Activated naive CD4-positive, alpha-beta T cell treated with anti-CD3 and anti-CD28 coated beads, Interleukin-2, amount 10 ng/mL, durations not matched to agents 7 days and 5 days (primary cell): ENCODE results near the gene RASD2.

Experiments
- CTCF ChIA-PET: fragments of 350-600 bp; sonication (Branson Sonifier 250); formaldehyde crosslinking; loops from one replicate; lab custom pipeline; 2021; ENCODE audit warnings: antibody characterized with exemption; lab: Charles Lee
- DNase-seq: peaks from one replicate; pipeline ENCODE4 v3.0.0-alpha.2; 2020
- H3K27ac Mint-ChIP-seq: one replicate; pipeline ENCODE4 v1.8.0; 2021; ENCODE audit warnings: mild to moderate bottlenecking, moderate library complexity, mixed read lengths
- H3K27me3 Mint-ChIP-seq: one replicate; pipeline ENCODE4 v1.8.0; 2021; ENCODE audit warnings: mild to moderate bottlenecking, mixed read lengths
- H3K36me3 Mint-ChIP-seq: one replicate; pipeline ENCODE4 v1.8.0; 2021; ENCODE audit warnings: mixed read lengths
- H3K4me1 Mint-ChIP-seq: one replicate; pipeline ENCODE4 v1.8.0; 2021; ENCODE audit warnings: mixed read lengths
- H3K4me3 Mint-ChIP-seq: one replicate; pipeline ENCODE4 v1.8.0; 2021; ENCODE audit warnings: mild to moderate bottlenecking, moderate library complexity, mixed read lengths
- H3K9me3 Mint-ChIP-seq: one replicate; pipeline ENCODE4 v1.8.0; 2021; ENCODE audit warnings: mixed read lengths

The RASD2 gene

GRCh38 chr22:35541254-35541748 lies 670 bp downstream of the RASD2 start:
- no peak for DNase-seq
- CTCF ChIA-PET, result interaction anchor here (0.7 kb wide), 2 partner anchors 41 to 43 kb away, joined by 3 read pairs; no protein-coding TSS in a partner anchor
- H3K9me3 Mint-ChIP-seq, result no peaks in the 10 kb centered on the region
- H3K27ac Mint-ChIP-seq, result no peak overlapping the region
- peaks cover 78% of the 10 kb centered on the region for H3K27me3 Mint-ChIP-seq
- no peak overlapping the region for H3K4me3 Mint-ChIP-seq
- no peaks in the 10 kb centered on the region for H3K36me3 Mint-ChIP-seq
- H3K4me1 Mint-ChIP-seq, result peaks cover 6% of the 10 kb centered on the region

DNA sequence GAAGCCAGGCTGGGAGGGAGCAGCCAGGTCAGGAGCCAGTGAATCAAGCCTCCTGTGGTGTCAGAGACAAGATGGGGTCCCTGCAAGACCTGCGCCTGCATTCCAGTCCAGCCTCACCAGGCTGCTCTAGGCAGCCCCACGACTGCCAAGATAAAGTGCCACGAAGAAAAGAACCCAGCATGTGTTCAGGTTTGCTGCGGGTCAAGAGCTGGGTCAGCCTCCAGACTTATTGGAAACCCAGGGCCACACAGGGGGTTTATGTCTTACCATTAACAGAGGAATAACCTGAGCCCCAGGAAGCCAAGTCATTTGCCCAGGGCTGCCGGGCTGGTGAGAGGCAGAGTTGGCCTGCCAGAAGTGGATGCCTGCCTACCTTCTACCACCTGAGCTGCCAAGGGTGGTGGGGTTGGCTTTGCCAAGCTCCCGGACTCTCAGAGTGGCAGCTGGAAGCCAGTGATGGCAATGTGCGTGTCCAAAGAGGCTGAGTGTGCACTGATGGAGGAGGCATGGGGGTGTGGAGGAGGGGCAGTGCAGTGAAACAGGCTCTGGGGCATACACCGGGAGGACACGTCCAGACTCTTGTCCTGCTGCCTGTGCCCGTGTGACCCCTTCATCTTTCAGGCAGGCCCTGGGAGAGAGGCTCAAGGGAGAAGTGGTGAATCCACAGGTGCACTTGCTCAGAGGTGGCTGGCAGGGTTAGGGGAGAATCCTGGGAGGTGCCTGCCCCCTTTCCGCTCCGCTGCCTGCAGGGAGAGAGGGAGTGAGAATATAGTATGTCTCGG lies 1.7 kb downstream of the RASD2 start:
- H3K27me3 Mint-ChIP-seq, result peaks cover 85% of the 10 kb centered on the region
- no peaks in the 10 kb centered on the region for H3K36me3 Mint-ChIP-seq
- CTCF ChIA-PET, result interaction anchor here (0.7 kb wide), 1 partner anchor 40 kb away, joined by 3 read pairs; no protein-coding TSS in a partner anchor
- no peaks in the 10 kb centered on the region for H3K9me3 Mint-ChIP-seq
- no peak overlapping the region for H3K4me3 Mint-ChIP-seq
- no peak for DNase-seq
- peaks cover 6% of the 10 kb centered on the region for H3K4me1 Mint-ChIP-seq
- no peak overlapping the region for H3K27ac Mint-ChIP-seq

GRCh38 chr22:35542939-35543516 lies 2.4 kb downstream of the RASD2 start:
- Mint-ChIP-seq H3K4me3 (no peak overlapping the region), H3K27me3 (peaks cover 91% of the 10 kb centered on the region), H3K27ac (no peak overlapping the region), H3K4me1 (peaks cover 6% of the 10 kb centered on the region), H3K9me3 (no peaks in the 10 kb centered on the region), H3K36me3 (no peaks in the 10 kb centered on the region)
- CTCF ChIA-PET, result no interaction called here
- no peak for DNase-seq

DNA sequence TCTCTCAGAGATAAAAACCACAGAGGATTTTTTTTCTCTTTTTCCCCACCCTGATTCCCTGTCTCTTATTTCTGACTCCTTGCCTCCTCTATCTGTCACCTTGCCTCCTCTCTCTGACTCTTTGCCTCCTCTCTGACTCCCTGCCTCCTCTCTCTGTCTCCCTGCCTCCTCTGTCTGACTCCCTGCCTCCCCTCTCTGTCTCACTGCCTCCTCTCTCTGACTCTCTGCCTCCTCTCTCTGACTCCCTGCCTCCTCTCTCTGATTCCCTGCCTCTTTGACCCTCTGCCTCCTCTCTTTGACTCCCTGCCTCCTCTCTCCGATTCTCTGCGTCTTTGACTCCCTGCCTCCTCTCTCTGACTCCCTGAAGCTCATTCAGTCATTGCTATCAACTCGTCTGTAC lies 3.1 kb downstream of the RASD2 start:
- Mint-ChIP-seq H3K4me1 (peaks cover 6% of the 10 kb centered on the region), H3K36me3 (no peaks in the 10 kb centered on the region), H3K27ac (no peak overlapping the region), H3K27me3 (peaks cover 91% of the 10 kb centered on the region), H3K9me3 (no peaks in the 10 kb centered on the region), H3K4me3 (no peak overlapping the region)
- no peak for DNase-seq
- CTCF ChIA-PET, result interaction anchor here (0.7 kb wide), 1 partner anchor 9 kb away, joined by 3 read pairs; no protein-coding TSS in a partner anchor

- Mint-ChIP-seq H3K4me3 (no peak overlapping the region), H3K36me3 (no peaks in the 10 kb centered on the region), H3K4me1 (peaks cover 6% of the 10 kb centered on the region), H3K27me3 (peaks cover 91% of the 10 kb centered on the region), H3K9me3 (no peaks in the 10 kb centered on the region), H3K27ac (no peak overlapping the region)
- CTCF ChIA-PET, result interaction anchor here (0.7 kb wide), 1 partner anchor 9 kb away, joined by 3 read pairs; no protein-coding TSS in a partner anchor
- no peak for DNase-seq
Observed at GRCh38 chr22:35544189-35544588, 3.6 kb downstream of the RASD2 start.

DNA sequence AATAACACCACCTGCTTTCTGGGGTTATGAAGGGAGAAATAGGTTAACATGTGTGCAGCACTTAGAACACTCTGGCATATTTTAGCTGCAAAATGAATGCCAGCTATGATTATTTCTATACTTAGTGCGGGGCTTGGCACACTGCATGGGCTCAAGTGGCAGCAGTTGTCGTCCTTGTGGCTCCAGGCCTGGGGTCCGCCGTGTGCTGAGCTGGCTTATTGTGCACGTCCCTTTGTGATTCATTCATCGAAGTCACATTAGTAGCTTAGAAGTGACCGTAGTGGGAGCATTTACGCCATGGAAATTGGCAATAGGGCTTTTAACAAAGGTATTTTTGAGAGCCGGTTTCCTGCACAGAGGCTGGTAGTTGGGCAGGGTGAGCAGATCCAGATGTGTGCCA lies 4.2 kb downstream of the RASD2 start:
- Mint-ChIP-seq H3K9me3 (no peaks in the 10 kb centered on the region), H3K4me1 (peaks cover 3% of the 10 kb centered on the region), H3K27ac (no peak overlapping the region), H3K4me3 (no peak overlapping the region), H3K36me3 (no peaks in the 10 kb centered on the region), H3K27me3 (peaks cover 91% of the 10 kb centered on the region)
- no peak for DNase-seq
- CTCF ChIA-PET, result interaction anchor here (0.6 kb wide), 1 partner anchor 284 kb away, joined by 3 read pairs; no protein-coding TSS in a partner anchor

GRCh38 chr22:35546886-35547285 lies 6.3 kb downstream of the RASD2 start:
- CTCF ChIA-PET, result interaction anchor here (0.6 kb wide), 1 partner anchor 11 kb away, joined by 3 read pairs; no protein-coding TSS in a partner anchor
- peaks cover 91% of the 10 kb centered on the region for H3K27me3 Mint-ChIP-seq
- no peaks in the 10 kb centered on the region for H3K36me3 Mint-ChIP-seq
- H3K4me1 Mint-ChIP-seq, result no peaks in the 10 kb centered on the region
- H3K4me3 Mint-ChIP-seq, result no peak overlapping the region
- no peak for DNase-seq
- no peaks in the 10 kb centered on the region for H3K9me3 Mint-ChIP-seq
- H3K27ac Mint-ChIP-seq, result no peak overlapping the region

GRCh38 chr22:35547987-35548721 lies 7.5 kb downstream of the RASD2 start:
- Mint-ChIP-seq H3K27me3 (peaks cover 88% of the 10 kb centered on the region), H3K4me3 (no peak overlapping the region), H3K27ac (no peak overlapping the region), H3K9me3 (no peaks in the 10 kb centered on the region), H3K4me1 (peaks cover 10% of the 10 kb centered on the region), H3K36me3 (no peaks in the 10 kb centered on the region)
- DNase-seq, result no peak
- CTCF ChIA-PET, result no interaction called here

GRCh38 chr22:35548722-35549112 lies 8.1 kb downstream of the RASD2 start:
- CTCF ChIA-PET, result no interaction called here
- no peaks in the 10 kb centered on the region for H3K36me3 Mint-ChIP-seq

GRCh38 chr22:35549328-35549727 lies 8.7 kb downstream of the RASD2 start:
- Mint-ChIP-seq H3K27me3 (peaks cover 85% of the 10 kb centered on the region), H3K4me3 (no peak overlapping the region), H3K9me3 (no peaks in the 10 kb centered on the region), H3K4me1 (peaks cover 17% of the 10 kb centered on the region), H3K36me3 (no peaks in the 10 kb centered on the region), H3K27ac (no peak overlapping the region)
- no peak for DNase-seq
- CTCF ChIA-PET, result no interaction called here

More at GRCh38 chr22:35548722-35549112, 8.1 kb downstream of the RASD2 start:
- Mint-ChIP-seq H3K27ac (no peak overlapping the region), H3K4me1 (peaks cover 15% of the 10 kb centered on the region), H3K27me3 (peaks cover 85% of the 10 kb centered on the region), H3K4me3 (no peak overlapping the region), H3K9me3 (no peaks in the 10 kb centered on the region)
- DNase-seq, result no peak

DNA sequence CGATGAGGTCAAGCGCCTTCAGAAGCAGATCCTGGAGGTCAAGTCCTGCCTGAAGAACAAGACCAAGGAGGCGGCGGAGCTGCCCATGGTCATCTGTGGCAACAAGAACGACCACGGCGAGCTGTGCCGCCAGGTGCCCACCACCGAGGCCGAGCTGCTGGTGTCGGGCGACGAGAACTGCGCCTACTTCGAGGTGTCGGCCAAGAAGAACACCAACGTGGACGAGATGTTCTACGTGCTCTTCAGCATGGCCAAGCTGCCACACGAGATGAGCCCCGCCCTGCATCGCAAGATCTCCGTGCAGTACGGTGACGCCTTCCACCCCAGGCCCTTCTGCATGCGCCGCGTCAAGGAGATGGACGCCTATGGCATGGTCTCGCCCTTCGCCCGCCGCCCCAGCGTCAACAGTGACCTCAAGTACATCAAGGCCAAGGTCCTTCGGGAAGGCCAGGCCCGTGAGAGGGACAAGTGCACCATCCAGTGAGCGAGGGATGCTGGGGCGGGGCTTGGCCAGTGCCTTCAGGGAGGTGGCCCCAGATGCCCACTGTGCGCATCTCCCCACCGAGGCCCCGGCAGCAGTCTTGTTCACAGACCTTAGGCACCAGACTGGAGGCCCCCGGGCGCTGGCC lies 11.0 kb downstream of the RASD2 start:
- H3K4me3 Mint-ChIP-seq, result no peak overlapping the region
- H3K27me3 Mint-ChIP-seq, result peaks cover 91% of the 10 kb centered on the region
- no peaks in the 10 kb centered on the region for H3K9me3 Mint-ChIP-seq
- H3K36me3 Mint-ChIP-seq, result no peaks in the 10 kb centered on the region
- no peak for DNase-seq
- no peak overlapping the region for H3K27ac Mint-ChIP-seq
- H3K4me1 Mint-ChIP-seq, result peaks cover 17% of the 10 kb centered on the region
- CTCF ChIA-PET, result interaction anchor here (0.9 to 1.5 kb wide), 2 partner anchors 32 to 201 kb away, joined by 3 to 6 read pairs; no protein-coding TSS in a partner anchor

DNA sequence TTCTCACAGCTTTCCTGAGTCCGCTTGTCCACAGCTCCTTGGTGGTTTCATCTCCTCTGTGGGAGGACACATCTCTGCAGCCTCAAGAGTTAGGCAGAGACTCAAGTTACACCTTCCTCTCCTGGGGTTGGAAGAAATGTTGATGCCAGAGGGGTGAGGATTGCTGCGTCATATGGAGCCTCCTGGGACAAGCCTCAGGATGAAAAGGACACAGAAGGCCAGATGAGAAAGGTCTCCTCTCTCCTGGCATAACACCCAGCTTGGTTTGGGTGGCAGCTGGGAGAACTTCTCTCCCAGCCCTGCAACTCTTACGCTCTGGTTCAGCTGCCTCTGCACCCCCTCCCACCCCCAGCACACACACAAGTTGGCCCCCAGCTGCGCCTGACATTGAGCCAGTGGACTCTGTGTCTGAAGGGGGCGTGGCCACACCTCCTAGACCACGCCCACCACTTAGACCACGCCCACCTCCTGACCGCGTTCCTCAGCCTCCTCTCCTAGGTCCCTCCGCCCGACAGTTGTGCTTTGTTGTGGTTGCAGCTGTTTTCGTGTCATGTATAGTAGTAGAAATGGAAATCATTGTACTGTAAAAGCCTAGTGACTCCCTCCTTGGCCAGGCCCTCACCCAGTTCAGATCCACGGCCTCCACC lies 11.7 kb downstream of the RASD2 start:
- Mint-ChIP-seq H3K9me3 (no peaks in the 10 kb centered on the region), H3K4me3 (no peak overlapping the region), H3K27ac (peak overlapping the region; percentile 21), H3K36me3 (no peaks in the 10 kb centered on the region), H3K27me3 (peaks cover 89% of the 10 kb centered on the region), H3K4me1 (peaks cover 17% of the 10 kb centered on the region)
- DNase-seq, result peak; percentile 96
- CTCF ChIA-PET, result interaction anchor here (0.9 to 1.5 kb wide), 4 partner anchors 8 to 201 kb away, joined by 3 to 6 read pairs (median 3); no protein-coding TSS in a partner anchor

- Mint-ChIP-seq H3K27ac (peak overlapping the region; percentile 21), H3K9me3 (no peaks in the 10 kb centered on the region), H3K4me1 (peaks cover 17% of the 10 kb centered on the region), H3K36me3 (no peaks in the 10 kb centered on the region), H3K4me3 (no peak overlapping the region), H3K27me3 (peaks cover 89% of the 10 kb centered on the region)
- CTCF ChIA-PET, result interaction anchor here (0.9 to 1.5 kb wide), 4 partner anchors 9 to 202 kb away, joined by 3 to 6 read pairs (median 3); no protein-coding TSS in a partner anchor
- no peak for DNase-seq
Observed at GRCh38 chr22:35552846-35553245, 12.2 kb downstream of the RASD2 start.
